Activated CD8-positive, alpha-beta T cell treated with anti-CD3 and anti-CD28 coated beads for 36 hours (primary cell): Measurements from ENCODE around the gene CDH2. TPM values are rescaled to one million over a fixed set of nuclear protein-coding genes. Genes with fewer than 3 reads are reported as not detected.

Source experiments
- ATAC-seq: fragments of 200-7000 bp; cut with Tn5 transposase; one replicate; pipeline ENCODE4 v1.10.0; 2021; ENCODE audit warnings: mild to moderate bottlenecking, moderate library complexity
- CTCF ChIA-PET: fragments of 350-600 bp; sonication (Branson Sonifier 250); formaldehyde crosslinking; loops from one replicate; lab custom pipeline; 2021; ENCODE audit warnings: antibody characterized with exemption; lab: Charles Lee
- POLR2A ChIA-PET: fragments of 350-600 bp; sonication (Branson Sonifier 250); formaldehyde crosslinking; loops from one replicate; lab custom pipeline; 2021; ENCODE audit warnings: antibody characterized with exemption; lab: Charles Lee
- DNase-seq: peaks from one replicate; pipeline ENCODE4 v3.0.0-alpha.2; 2020
- H3K27ac Mint-ChIP-seq: one replicate; pipeline ENCODE4 v1.8.0; 2021; ENCODE audit warnings: mild to moderate bottlenecking, mixed read lengths
- H3K27me3 Mint-ChIP-seq: one replicate; pipeline ENCODE4 v1.8.0; 2021; ENCODE audit warnings: mixed read lengths
- H3K36me3 Mint-ChIP-seq: one replicate; pipeline ENCODE4 v1.8.0; 2021; ENCODE audit warnings: low read depth, mixed read lengths
- H3K4me1 Mint-ChIP-seq: one replicate; pipeline ENCODE4 v1.8.0; 2021; ENCODE audit warnings: low read depth, mixed read lengths
- H3K4me3 Mint-ChIP-seq: one replicate; pipeline ENCODE4 v1.8.0; 2021; ENCODE audit warnings: mild to moderate bottlenecking, moderate library complexity, mixed read lengths
- H3K9me3 Mint-ChIP-seq: one replicate; pipeline ENCODE4 v1.8.0; 2021; ENCODE audit warnings: mixed read lengths
- intact Hi-C: fragments of 100-400 bp; cut with micrococcal nuclease; formaldehyde crosslinking; loops from one replicate; pipeline ENCODE4 v1.10.0; 2022
- total RNA-seq, 2 experiments: library from RNA; stranded (reverse); gene quantifications; one replicate each; pipeline ENCODE4 v1.2.3, GENCODE V29; 2021
- TF ChIP-seq, protein P1 (sequence below): fragments of 200-600 bp; IDR thresholded peaks from one replicate; pipeline ENCODE4 v1.8.0; 2022; ENCODE audit warnings: antibody characterized with exemption, mild to moderate bottlenecking

The CDH2 gene
- total RNA-seq, 2 experiments from 2014 or later, result 0.18 TPM; not detected in 1

DNA sequence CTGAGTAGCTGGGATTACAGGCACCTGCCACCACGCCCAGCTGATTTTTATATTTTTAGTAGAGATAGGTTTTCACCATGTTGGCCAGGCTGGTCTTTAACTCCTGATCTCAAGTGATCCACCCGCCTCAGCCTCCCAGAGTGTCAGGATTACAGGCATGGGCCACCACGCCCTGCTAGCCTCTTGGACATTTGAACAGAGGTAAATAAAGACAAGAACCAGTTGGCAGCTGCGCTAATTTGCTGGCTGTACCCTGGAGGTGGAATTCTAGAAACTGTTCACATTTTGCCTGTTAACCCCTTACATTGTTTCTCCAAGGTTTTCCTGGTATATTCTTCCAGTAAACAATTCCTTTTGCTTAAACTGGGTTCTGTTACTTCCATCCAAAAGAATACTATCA lies 132.9 kb downstream of the CDH2 start:
- H3K36me3 Mint-ChIP-seq, result no peaks in the 10 kb centered on the region
- TF ChIP-seq, protein P1, sequence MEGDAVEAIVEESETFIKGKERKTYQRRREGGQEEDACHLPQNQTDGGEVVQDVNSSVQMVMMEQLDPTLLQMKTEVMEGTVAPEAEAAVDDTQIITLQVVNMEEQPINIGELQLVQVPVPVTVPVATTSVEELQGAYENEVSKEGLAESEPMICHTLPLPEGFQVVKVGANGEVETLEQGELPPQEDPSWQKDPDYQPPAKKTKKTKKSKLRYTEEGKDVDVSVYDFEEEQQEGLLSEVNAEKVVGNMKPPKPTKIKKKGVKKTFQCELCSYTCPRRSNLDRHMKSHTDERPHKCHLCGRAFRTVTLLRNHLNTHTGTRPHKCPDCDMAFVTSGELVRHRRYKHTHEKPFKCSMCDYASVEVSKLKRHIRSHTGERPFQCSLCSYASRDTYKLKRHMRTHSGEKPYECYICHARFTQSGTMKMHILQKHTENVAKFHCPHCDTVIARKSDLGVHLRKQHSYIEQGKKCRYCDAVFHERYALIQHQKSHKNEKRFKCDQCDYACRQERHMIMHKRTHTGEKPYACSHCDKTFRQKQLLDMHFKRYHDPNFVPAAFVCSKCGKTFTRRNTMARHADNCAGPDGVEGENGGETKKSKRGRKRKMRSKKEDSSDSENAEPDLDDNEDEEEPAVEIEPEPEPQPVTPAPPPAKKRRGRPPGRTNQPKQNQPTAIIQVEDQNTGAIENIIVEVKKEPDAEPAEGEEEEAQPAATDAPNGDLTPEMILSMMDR, result no peak
- no peaks in the 10 kb centered on the region for H3K9me3 Mint-ChIP-seq
- no peak overlapping the region for H3K27ac Mint-ChIP-seq
- ChIA-PET CTCF (no interaction called here), POLR2A (no interaction called here)
- no peaks in the 10 kb centered on the region for H3K4me1 Mint-ChIP-seq
- no peak for DNase-seq
- ATAC-seq, result no peak
- H3K27me3 Mint-ChIP-seq, result no peaks in the 10 kb centered on the region
- H3K4me3 Mint-ChIP-seq, result no peak overlapping the region
- intact Hi-C loops, result no loop called here

DNA sequence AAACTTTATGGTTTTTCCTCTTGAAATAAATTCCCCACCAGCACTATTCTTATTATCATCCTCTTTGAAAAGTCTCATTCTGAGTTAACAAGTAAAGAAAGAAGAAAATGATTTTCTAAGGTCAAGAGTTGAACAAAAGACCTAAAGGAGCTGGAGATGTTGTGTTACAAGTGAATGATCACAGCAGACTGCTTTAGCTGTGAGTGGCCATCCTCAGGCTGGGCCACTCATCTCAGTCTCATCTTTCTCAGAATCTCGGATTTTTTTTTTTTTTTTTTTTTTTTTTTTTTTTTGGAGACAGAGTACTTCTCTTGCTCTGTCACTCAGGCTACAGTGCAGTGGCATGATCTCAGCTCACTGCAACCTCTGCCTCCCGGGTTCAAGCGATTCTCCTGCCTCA lies 133.3 kb downstream of the CDH2 start:
- no peaks in the 10 kb centered on the region for H3K9me3 Mint-ChIP-seq
- TF ChIP-seq, protein P1, result no peak
- no peak for DNase-seq
- H3K4me1 Mint-ChIP-seq, result no peaks in the 10 kb centered on the region
- no peaks in the 10 kb centered on the region for H3K36me3 Mint-ChIP-seq
- ChIA-PET POLR2A (no interaction called here), CTCF (no interaction called here)
- no peak overlapping the region for H3K27ac Mint-ChIP-seq
- H3K4me3 Mint-ChIP-seq, result no peak overlapping the region
- H3K27me3 Mint-ChIP-seq, result no peaks in the 10 kb centered on the region
- no peak for ATAC-seq
- intact Hi-C loops, result no loop called here

DNA sequence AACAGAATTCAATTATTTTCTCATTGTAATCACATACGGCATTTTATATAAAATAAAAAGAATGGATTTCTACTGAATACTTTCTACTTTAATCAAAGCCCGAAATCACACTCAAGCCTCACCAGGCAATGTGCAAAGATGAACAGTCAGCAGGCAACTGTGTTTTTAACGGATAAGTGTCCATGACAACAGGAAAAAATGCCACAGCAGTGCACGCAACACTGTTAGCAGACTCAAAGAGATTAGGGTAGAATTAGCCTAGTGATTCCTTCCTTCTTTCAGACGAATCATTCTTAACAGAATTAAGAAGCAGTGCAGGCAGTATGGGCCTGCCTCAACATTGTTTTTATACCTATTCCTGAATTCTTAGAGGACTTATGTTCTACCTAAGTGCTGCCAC lies 135.6 kb downstream of the CDH2 start:
- H3K9me3 Mint-ChIP-seq, result peaks cover 2% of the 10 kb centered on the region
- no peak for ATAC-seq

DNA sequence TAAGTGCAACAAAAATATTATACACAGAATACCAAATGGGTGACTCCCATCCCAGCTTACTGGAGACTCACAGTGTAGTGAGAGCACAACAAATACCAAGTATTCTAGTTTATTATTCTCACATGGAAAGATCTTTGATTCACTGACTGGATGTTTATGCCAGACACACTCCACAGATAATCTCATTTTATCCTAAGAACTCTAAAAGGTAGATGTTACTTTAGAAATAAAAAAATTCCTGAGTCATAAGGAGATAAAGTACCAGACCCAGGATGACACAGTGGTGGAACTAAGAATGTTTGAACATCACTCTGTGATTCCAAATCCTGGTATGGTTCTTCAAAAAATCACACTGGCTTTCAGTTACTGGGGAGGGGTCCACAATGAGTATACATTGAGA lies 136.2 kb downstream of the CDH2 start:
- ChIA-PET CTCF (no interaction called here), POLR2A (no interaction called here)
- TF ChIP-seq, protein P1, result no peak
- Mint-ChIP-seq H3K27me3 (no peaks in the 10 kb centered on the region), H3K27ac (no peak overlapping the region), H3K9me3 (peaks cover 2% of the 10 kb centered on the region), H3K4me1 (no peaks in the 10 kb centered on the region), H3K4me3 (no peak overlapping the region), H3K36me3 (no peaks in the 10 kb centered on the region)
- intact Hi-C loops, result no loop called here
- ATAC-seq (no peak), DNase-seq (no peak)

More for the DNA sequence above, 135.6 kb downstream of the CDH2 start:
- TF ChIP-seq, protein P1, result no peak
- ChIA-PET CTCF (no interaction called here), POLR2A (no interaction called here)
- Mint-ChIP-seq H3K4me3 (no peak overlapping the region), H3K27me3 (no peaks in the 10 kb centered on the region), H3K27ac (no peak overlapping the region), H3K36me3 (no peaks in the 10 kb centered on the region), H3K4me1 (no peaks in the 10 kb centered on the region)
- no peak for DNase-seq
- intact Hi-C loops, result no loop called here

DNA sequence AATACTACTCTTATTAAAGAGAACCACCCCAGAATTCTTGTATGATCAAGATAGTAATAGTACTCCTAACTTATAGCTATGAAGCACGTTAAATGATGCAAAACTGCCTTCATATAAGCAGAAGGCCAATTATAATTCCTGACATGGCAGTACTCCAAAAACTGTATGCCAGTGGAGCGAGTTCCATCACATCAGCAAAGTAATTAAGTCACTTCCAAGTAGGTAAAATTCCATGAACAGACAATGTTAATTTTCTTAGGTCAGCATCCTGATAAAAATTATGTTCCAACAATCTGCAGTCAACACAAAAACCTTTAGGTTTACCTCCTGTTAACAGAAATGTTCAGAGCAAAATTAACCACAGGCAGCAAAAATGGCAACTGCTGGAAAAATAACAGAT lies 136.7 kb downstream of the CDH2 start:
- ATAC-seq (no peak), DNase-seq (no peak)
- H3K4me3 Mint-ChIP-seq, result no peak overlapping the region
- ChIA-PET POLR2A (no interaction called here), CTCF (no interaction called here)
- H3K36me3 Mint-ChIP-seq, result no peaks in the 10 kb centered on the region
- TF ChIP-seq, protein P1, result no peak
- H3K27ac Mint-ChIP-seq, result no peak overlapping the region
- intact Hi-C loops, result no loop called here
- no peaks in the 10 kb centered on the region for H3K27me3 Mint-ChIP-seq
- H3K9me3 Mint-ChIP-seq, result peaks cover 2% of the 10 kb centered on the region
- no peaks in the 10 kb centered on the region for H3K4me1 Mint-ChIP-seq
